H9 (cell line): ENCODE measurements around the gene HMGXB4. TPM values are rescaled to one million over a fixed set of nuclear protein-coding genes. Genes with fewer than 3 reads are reported as not detected.

Experiments used
- DNase-seq: peaks from one replicate; pipeline ENCODE4 v3.0.0-alpha.2; 2017
- H2AFZ ChIP-seq: one replicate; pipeline ENCODE4 v1.6.1; 2013; ENCODE audit warnings: mild to moderate bottlenecking, low read length, control low read depth, moderate library complexity
- H2AK5ac ChIP-seq: 2 replicates; pipeline ENCODE4 v1.6.1; 2013; ENCODE audit warnings: low read length, control low read depth, mixed read lengths; ENCODE audit not compliant: insufficient read length
- H2BK120ac ChIP-seq: one replicate; pipeline ENCODE4 v1.6.1; 2013; ENCODE audit warnings: low read depth, mild to moderate bottlenecking, low read length, control low read depth, inconsistent platforms; ENCODE audit not compliant: poor library complexity, severe bottlenecking
- H2BK12ac ChIP-seq: 2 replicates; pipeline ENCODE4 v1.6.1; 2013; ENCODE audit warnings: low read length, control low read depth, mixed read lengths, low read depth; ENCODE audit not compliant: insufficient read length
- H2BK15ac ChIP-seq: 2 replicates; pipeline ENCODE4 v1.6.1; 2013; ENCODE audit warnings: low read depth, low read length, control low read depth
- H2BK20ac ChIP-seq: one replicate; pipeline ENCODE4 v1.6.1; 2013; ENCODE audit warnings: low read depth, mild to moderate bottlenecking, low read length, control low read depth, inconsistent platforms; ENCODE audit not compliant: poor library complexity, severe bottlenecking
- H2BK5ac ChIP-seq: 2 replicates; pipeline ENCODE4 v1.6.1; 2013; ENCODE audit warnings: low read length, control low read depth, mixed read lengths; ENCODE audit not compliant: insufficient read length
- H3K14ac ChIP-seq: 2 replicates; pipeline ENCODE4 v1.6.1; 2013; ENCODE audit warnings: low read length, control low read depth; ENCODE audit not compliant: insufficient read depth
- H3K18ac ChIP-seq: 2 replicates; pipeline ENCODE4 v1.6.1; 2013; ENCODE audit warnings: low read depth, mild to moderate bottlenecking, mixed read lengths, low read length, control low read depth; ENCODE audit not compliant: insufficient read length
- H3K23ac ChIP-seq: 2 replicates; pipeline ENCODE4 v1.6.1; 2013; ENCODE audit warnings: low read length, control low read depth, mixed read lengths, low read depth; ENCODE audit not compliant: insufficient read length
- H3K23me2 ChIP-seq: 2 replicates; pipeline ENCODE4 v1.6.1; 2013; ENCODE audit warnings: low read depth, mild to moderate bottlenecking, mixed read lengths, low read length, control low read depth; ENCODE audit not compliant: insufficient read length, poor library complexity, severe bottlenecking
- H3K27ac ChIP-seq: 2 replicates; pipeline ENCODE4 v1.5.1; 2013; ENCODE audit warnings: low read length, control low read depth, mixed read lengths, low read depth; ENCODE audit not compliant: insufficient read length
- H3K27me3 ChIP-seq: 2 replicates; pipeline ENCODE4 v1.6.1; 2013; ENCODE audit warnings: low read length, control low read depth, inconsistent platforms; ENCODE audit not compliant: insufficient read depth
- H3K4ac ChIP-seq: 2 replicates; pipeline ENCODE4 v1.6.1; 2013; ENCODE audit warnings: low read depth, mild to moderate bottlenecking, control low read depth, inconsistent platforms, low read length, moderate library complexity
- H3K4me1 ChIP-seq: 2 replicates; pipeline ENCODE4 v1.6.1; 2013; ENCODE audit warnings: low read length, control low read depth, inconsistent platforms; ENCODE audit not compliant: insufficient read depth
- H3K4me2 ChIP-seq: 2 replicates; pipeline ENCODE4 v1.6.1; 2013; ENCODE audit warnings: low read length, control low read depth, mixed read lengths; ENCODE audit not compliant: insufficient read length, insufficient read depth
- H3K56ac ChIP-seq: 2 replicates; pipeline ENCODE4 v1.6.1; 2013; ENCODE audit warnings: low read depth, mild to moderate bottlenecking, mixed read lengths, low read length, control low read depth; ENCODE audit not compliant: insufficient read length
- H3K79me1 ChIP-seq: 2 replicates; pipeline ENCODE4 v1.6.1; 2013; ENCODE audit warnings: low read depth, mild to moderate bottlenecking, moderate library complexity, low read length, control low read depth, inconsistent platforms; ENCODE audit not compliant: insufficient read depth, poor library complexity, severe bottlenecking
- H3K79me2 ChIP-seq: 2 replicates; pipeline ENCODE4 v1.6.1; 2013; ENCODE audit warnings: low read length, control low read depth, inconsistent platforms; ENCODE audit not compliant: insufficient read depth
- H3K9ac ChIP-seq: 2 replicates; pipeline ENCODE4 v1.6.1; 2013; ENCODE audit warnings: low read length, control low read depth, mixed read lengths; ENCODE audit not compliant: insufficient read length; ENCODE audit errors: extremely low read depth
- H3K9me3 ChIP-seq: one replicate; pipeline ENCODE4 v1.6.1; 2013; ENCODE audit warnings: low read depth, low read length, inconsistent platforms; ENCODE audit not compliant: control insufficient read depth
- H3T11ph ChIP-seq: one replicate; pipeline ENCODE4 v1.6.1; 2013; ENCODE audit warnings: mild to moderate bottlenecking, low read length, control low read depth, inconsistent platforms
- H4K20me1 ChIP-seq: one replicate; pipeline ENCODE4 v1.6.1; 2013; ENCODE audit not compliant: control insufficient read depth, insufficient read length, insufficient read depth
- H4K5ac ChIP-seq: 2 replicates; pipeline ENCODE4 v1.6.1; 2013; ENCODE audit warnings: low read depth, mild to moderate bottlenecking, mixed read lengths, low read length, control low read depth; ENCODE audit not compliant: insufficient read length
- H4K8ac ChIP-seq: replicated peaks from 2 replicates; pipeline ENCODE4 v1.6.1; 2013; ENCODE audit warnings: low read length, control low read depth, mixed read lengths, low read depth; ENCODE audit not compliant: insufficient read length
- H4K91ac ChIP-seq: 2 replicates; pipeline ENCODE4 v1.6.1; 2013; ENCODE audit warnings: low read depth, mild to moderate bottlenecking, moderate library complexity, mixed read lengths, low read length, control low read depth; ENCODE audit not compliant: insufficient read length
- H3K27ac Mint-ChIP-seq, 3 experiments: 2 replicates in 2 of 3; 3 replicates in 1 of 3; pipeline ENCODE4 v1.8.0; 2020 to 2021; ENCODE audit warnings: mixed read lengths in 3 of 3, mild to moderate bottlenecking in 1 of 3, moderate library complexity in 1 of 3
- H3K27me3 Mint-ChIP-seq: 2 replicates; pipeline ENCODE4 v1.8.0; 2021; ENCODE audit warnings: low read depth, mild to moderate bottlenecking, moderate library complexity, mixed read lengths
- H3K36me3 Mint-ChIP-seq, 3 experiments: 2 replicates in 2 of 3; 3 replicates in 1 of 3; pipeline ENCODE4 v1.8.0; 2020 to 2021; ENCODE audit warnings: low read depth in 3 of 3, mixed read lengths in 3 of 3; ENCODE audit not compliant: insufficient read depth in 1 of 3
- H3K4me1 Mint-ChIP-seq, 2 experiments: 2 replicates each; pipeline ENCODE4 v1.8.0; 2020; ENCODE audit warnings: mixed read lengths in 2 of 2
- H3K4me3 Mint-ChIP-seq, 2 experiments: 2 replicates in 1 of 2; 3 replicates in 1 of 2; pipeline ENCODE4 v1.8.0; 2020 to 2021; ENCODE audit warnings: mild to moderate bottlenecking in 2 of 2, mixed read lengths in 2 of 2, moderate library complexity in 1 of 2
- H3K9me3 Mint-ChIP-seq, 2 experiments: 2 replicates in 1 of 2; 3 replicates in 1 of 2; pipeline ENCODE4 v1.8.0; 2020; ENCODE audit warnings: mild to moderate bottlenecking in 2 of 2, mixed read lengths in 2 of 2, moderate library complexity in 1 of 2
- WGBS: extraction: QIAGEN DNeasy Blood & Tissue Kit; methylation state at CpG from one replicate; pipeline ENCODE4 v1.1.7; 2013; ENCODE audit warnings: missing lambda C conversion rate, low lambda C conversion rate, mixed read lengths; ENCODE audit not compliant: insufficient read length; ENCODE audit errors: extremely low coverage; 5-methylcytosine and 5-hydroxymethylcytosine counted together
- total RNA-seq: library from RNA; stranded (reverse); gene quantifications from 2 replicates; pipeline ENCODE4 v1.2.1, GENCODE V29; 2021
- TF ChIP-seq, protein P1 (sequence below): fragments of 200-600 bp; sonication (generic); conservative IDR thresholded peaks from 3 replicates; pipeline ENCODE4 v1.8.0; 2021; ENCODE audit warnings: antibody characterized with exemption, mild to moderate bottlenecking

HMGXB4 gene
- total RNA-seq, 1 experiment from 2014 or later: 33.5 TPM

DNA sequence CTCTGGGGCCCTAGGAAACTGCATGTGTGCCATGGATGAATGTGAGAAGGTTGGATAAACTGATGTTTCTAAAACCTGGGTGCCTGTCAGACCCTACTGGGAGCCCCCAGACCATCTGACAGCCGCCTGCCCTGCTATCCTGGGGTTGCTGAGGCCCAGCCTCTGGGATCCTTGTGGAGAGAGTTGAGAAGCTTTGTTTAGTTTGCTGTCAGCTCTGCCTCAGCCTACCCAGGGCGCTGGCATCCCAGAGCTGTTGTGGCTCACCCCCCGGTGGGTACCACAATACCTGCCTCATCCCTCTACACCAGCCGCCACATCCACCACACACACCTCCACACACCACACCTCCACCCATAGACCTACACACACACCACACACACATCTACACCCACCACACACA, 85.1 kb downstream of the HMGXB4 start:
- Mint-ChIP-seq H3K36me3 (peaks cover 7 to 14% (median 10%) of the 10 kb centered on the region in 3 experiments; a peak in 5 of 7 replicates), H3K4me3 (no peak overlapping the region), H3K27ac (no peak overlapping the region), H3K9me3 (no peaks in the 10 kb centered on the region), H3K4me1 (peaks cover 5 to 8% of the 10 kb centered on the region in 2 experiments), H3K27me3 (no peaks in the 10 kb centered on the region)
- Histone ChIP-seq H3K79me1 (no peaks in the 10 kb centered on the region), H2AFZ (no peak overlapping the region), H2AK5ac (no peak overlapping the region), H3K9me3 (no peaks in the 10 kb centered on the region), H3K27ac (no peak overlapping the region), H3K14ac (no peak overlapping the region), H3K23ac (no peak overlapping the region), H3K56ac (no peak overlapping the region), H3K18ac (no peak overlapping the region), H3K4ac (no peak overlapping the region), H4K91ac (no peak overlapping the region), H2BK5ac (no peak overlapping the region), H2BK120ac (no peak overlapping the region), H4K20me1 (no peaks in the 10 kb centered on the region), H3K27me3 (no peaks in the 10 kb centered on the region), H2BK20ac (no peak overlapping the region), H4K5ac (no peak overlapping the region), H3K9ac (no peak overlapping the region), H2BK12ac (no peak overlapping the region), H3T11ph (no peak overlapping the region), H3K79me2 (no peaks in the 10 kb centered on the region; the same call in 1 of the 2 replicates), H2BK15ac (no peak overlapping the region), H4K8ac (no peak overlapping the region), H3K4me1 (no peaks in the 10 kb centered on the region), H3K4me2 (no peak overlapping the region), H3K23me2 (no peaks in the 10 kb centered on the region)
- WGBS: no CpG with 5 or more reads among the region's 4 CpGs
- TF ChIP-seq, protein P1, sequence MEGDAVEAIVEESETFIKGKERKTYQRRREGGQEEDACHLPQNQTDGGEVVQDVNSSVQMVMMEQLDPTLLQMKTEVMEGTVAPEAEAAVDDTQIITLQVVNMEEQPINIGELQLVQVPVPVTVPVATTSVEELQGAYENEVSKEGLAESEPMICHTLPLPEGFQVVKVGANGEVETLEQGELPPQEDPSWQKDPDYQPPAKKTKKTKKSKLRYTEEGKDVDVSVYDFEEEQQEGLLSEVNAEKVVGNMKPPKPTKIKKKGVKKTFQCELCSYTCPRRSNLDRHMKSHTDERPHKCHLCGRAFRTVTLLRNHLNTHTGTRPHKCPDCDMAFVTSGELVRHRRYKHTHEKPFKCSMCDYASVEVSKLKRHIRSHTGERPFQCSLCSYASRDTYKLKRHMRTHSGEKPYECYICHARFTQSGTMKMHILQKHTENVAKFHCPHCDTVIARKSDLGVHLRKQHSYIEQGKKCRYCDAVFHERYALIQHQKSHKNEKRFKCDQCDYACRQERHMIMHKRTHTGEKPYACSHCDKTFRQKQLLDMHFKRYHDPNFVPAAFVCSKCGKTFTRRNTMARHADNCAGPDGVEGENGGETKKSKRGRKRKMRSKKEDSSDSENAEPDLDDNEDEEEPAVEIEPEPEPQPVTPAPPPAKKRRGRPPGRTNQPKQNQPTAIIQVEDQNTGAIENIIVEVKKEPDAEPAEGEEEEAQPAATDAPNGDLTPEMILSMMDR: no peak
- no peak for DNase-seq
